ENCODE data around the gene PRRT1. TPM values are rescaled to one million over a fixed set of nuclear protein-coding genes. Genes with fewer than 3 reads are reported as not detected.

Gene PRRT1
- total and polyA plus RNA-seq, 2 experiments from 2014 or later, result 1.2 to 2.1 TPM

GRCh38 chr6:32177788-32178546 is 26.2 kb upstream of the PRRT1 start, which contains the start of gene RNF5:
Gene RNF5 (plus strand): TSS chr6:32178405. CDS start chr6:32178512, 107 bp downstream.
- peak; percentile 100 for DNase-seq
- Histone ChIP-seq H3K27me3 (replicated peaks; ENCODE audit: insufficient read depth) (no peaks in the 10 kb centered on the region), H4K20me1 (ENCODE audit: insufficient read depth) (no peaks in the 10 kb centered on the region), H3K9me2 (ENCODE audit: insufficient read depth) (no peaks in the 10 kb centered on the region), H3K36me3 (ENCODE audit: low read depth) (no peaks in the 10 kb centered on the region), H3K9me3 (ENCODE audit: low read depth) (no peaks in the 10 kb centered on the region), H3K4me1 (ENCODE audit: insufficient read depth) (peaks cover 18% of the 10 kb centered on the region), H3F3A (ENCODE audit: insufficient read depth) (peaks cover 13% of the 10 kb centered on the region), H3K27ac (peak within 1 kb of the TSS; percentile 92), H3K79me2 (ENCODE audit: insufficient read depth) (peaks cover 43% of the 10 kb centered on the region), H3K9ac (peak within 1 kb of the TSS; percentile 96), H3K4me3 (peak within 1 kb of the TSS; percentile 92), H3K4me2 (ENCODE audit: unreplicated experiment) (peak within 1 kb of the TSS; percentile 87), H2AFZ (peak within 1 kb of the TSS; percentile 83)
- in situ Hi-C loops (cut with MboI), result no loop called here
- 1% methylated on average over 31 to 33 of the region's 33 CpGs for WGBS, 2 experiments (ENCODE audit: low coverage in 1 of 2, low lambda C conversion rate in 2 of 2, missing lambda C conversion rate in 2 of 2)
- TF ChIP-seq EZH2phosphoT487 (IDR thresholded peaks at IDR 0.05; ENCODE audit: insufficient read depth, low read depth) (no peak), EZH2 (IDR thresholded peaks at IDR 0.05; ENCODE audit: insufficient read depth, poor library complexity, severe bottlenecking) (no peak)

DNA sequence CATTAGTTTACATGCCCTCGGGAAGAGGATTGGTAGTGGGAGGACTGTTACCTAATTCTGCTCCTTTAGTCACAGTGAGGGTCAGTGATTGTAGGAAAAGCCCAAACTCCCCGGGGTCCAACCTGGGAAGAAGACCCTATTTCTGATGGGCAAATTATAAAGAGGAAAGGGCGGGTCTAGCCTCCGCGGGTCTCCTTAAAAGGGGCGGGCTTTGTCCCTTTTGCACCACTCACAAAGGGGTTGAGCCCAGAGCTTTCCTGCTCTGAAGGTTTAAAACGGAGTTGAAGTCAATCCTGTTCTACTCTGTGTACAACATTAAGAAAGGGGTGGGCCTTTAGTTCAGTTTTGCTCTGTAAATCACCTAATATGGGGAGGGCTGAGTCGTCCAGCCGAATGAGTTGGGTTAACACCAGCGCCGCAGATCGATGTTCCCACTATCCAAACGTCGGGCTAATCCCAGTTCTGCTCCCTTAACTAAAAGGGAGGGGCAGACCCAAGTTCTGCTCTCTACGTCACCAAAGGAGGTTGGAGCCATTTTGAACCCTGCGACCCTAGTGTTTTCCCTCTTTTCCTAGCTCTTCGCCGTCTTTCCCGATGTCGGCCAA is 25.5 kb upstream of the PRRT1 start:
- Histone ChIP-seq H3K4me2 (ENCODE audit: unreplicated experiment) (peak overlapping the region; percentile 73), H3K4me1 (ENCODE audit: insufficient read depth) (peaks cover 18% of the 10 kb centered on the region), H3K9me3 (ENCODE audit: low read depth) (no peaks in the 10 kb centered on the region), H3K27ac (peak overlapping the region; percentile 92), H3K9me2 (ENCODE audit: insufficient read depth) (no peaks in the 10 kb centered on the region), H3K4me3 (peak overlapping the region; percentile 92), H2AFZ (peak overlapping the region; percentile 83), H3K27me3 (replicated peaks; ENCODE audit: insufficient read depth) (no peaks in the 10 kb centered on the region), H3F3A (ENCODE audit: insufficient read depth) (peaks cover 13% of the 10 kb centered on the region), H3K9ac (peak overlapping the region; percentile 96), H3K79me2 (ENCODE audit: insufficient read depth) (peaks cover 50% of the 10 kb centered on the region), H3K36me3 (ENCODE audit: low read depth) (no peaks in the 10 kb centered on the region), H4K20me1 (ENCODE audit: insufficient read depth) (no peaks in the 10 kb centered on the region)
- 3% methylated on average over 20 of the region's 20 CpGs for WGBS, 2 experiments (ENCODE audit: low coverage in 1 of 2, low lambda C conversion rate in 2 of 2, missing lambda C conversion rate in 2 of 2)
- in situ Hi-C loops (cut with MboI), result no loop called here
- no peak for DNase-seq
- TF ChIP-seq EZH2phosphoT487 (IDR thresholded peaks at IDR 0.05; ENCODE audit: insufficient read depth, low read depth) (no peak), EZH2 (IDR thresholded peaks at IDR 0.05; ENCODE audit: insufficient read depth, poor library complexity, severe bottlenecking) (no peak)

GRCh38 chr6:32176476-32177182 is 24.9 kb upstream of the PRRT1 start:
- in situ Hi-C loops (cut with MboI), result no loop called here
- Histone ChIP-seq H3F3A (ENCODE audit: insufficient read depth) (peaks cover 13% of the 10 kb centered on the region), H3K4me1 (ENCODE audit: insufficient read depth) (peaks cover 18% of the 10 kb centered on the region), H3K27me3 (replicated peaks; ENCODE audit: insufficient read depth) (no peaks in the 10 kb centered on the region), H3K9ac (peak overlapping the region; percentile 96), H4K20me1 (ENCODE audit: insufficient read depth) (no peaks in the 10 kb centered on the region), H3K9me3 (ENCODE audit: low read depth) (no peaks in the 10 kb centered on the region), H3K36me3 (ENCODE audit: low read depth) (no peaks in the 10 kb centered on the region), H3K27ac (peak overlapping the region; percentile 92), H3K79me2 (ENCODE audit: insufficient read depth) (peaks cover 56% of the 10 kb centered on the region), H3K4me3 (peak overlapping the region; percentile 92), H3K4me2 (ENCODE audit: unreplicated experiment) (peak overlapping the region; percentile 73), H3K9me2 (ENCODE audit: insufficient read depth) (no peaks in the 10 kb centered on the region), H2AFZ (peak overlapping the region; percentile 83)
- WGBS, 2 experiments (ENCODE audit: low coverage in 1 of 2, low lambda C conversion rate in 2 of 2, missing lambda C conversion rate in 2 of 2), result 12 to 25% methylated on average over 5 of the region's 5 CpGs
- DNase-seq, result peak; percentile 66
- no peak for TF ChIP-seq EZH2 (IDR thresholded peaks at IDR 0.05; ENCODE audit: insufficient read depth, poor library complexity, severe bottlenecking)

GRCh38 chr6:32175711-32176475 is 24.2 kb upstream of the PRRT1 start, which contains the start of gene AGPAT1:
Gene AGPAT1 (minus strand): TSS chr6:32176084. CDS start chr6:32171496, 4,588 bp downstream.
- H3F3A ChIP-seq (ENCODE audit: insufficient read depth), result peaks cover 13% of the 10 kb centered on the region
- no peaks in the 10 kb centered on the region for H3K9me2 ChIP-seq (ENCODE audit: insufficient read depth)
- in situ Hi-C loops (cut with MboI), result no loop called here
- peak within 1 kb of the TSS; percentile 75 for H3K4me2 ChIP-seq (ENCODE audit: unreplicated experiment)
- no peaks in the 10 kb centered on the region for H3K9me3 ChIP-seq (ENCODE audit: low read depth)
- H3K79me2 ChIP-seq (ENCODE audit: insufficient read depth), result peaks cover 62% of the 10 kb centered on the region
- H4K20me1 ChIP-seq (ENCODE audit: insufficient read depth), result no peaks in the 10 kb centered on the region
- peak; percentile 95 for DNase-seq
- no peaks in the 10 kb centered on the region for H3K27me3 ChIP-seq (replicated peaks; ENCODE audit: insufficient read depth)
- WGBS, 2 experiments (ENCODE audit: low coverage in 1 of 2, low lambda C conversion rate in 2 of 2, missing lambda C conversion rate in 2 of 2), result 1 to 2% methylated on average over 12 to 27 of the region's 27 CpGs
- peak within 1 kb of the TSS; percentile 96 for H3K9ac ChIP-seq
- peaks cover 18% of the 10 kb centered on the region for H3K4me1 ChIP-seq (ENCODE audit: insufficient read depth)
- TF ChIP-seq EZH2 (IDR thresholded peaks at IDR 0.05; ENCODE audit: insufficient read depth, poor library complexity, severe bottlenecking) (no peak), EZH2phosphoT487 (IDR thresholded peaks at IDR 0.05; ENCODE audit: insufficient read depth, low read depth) (no peak)
- peak within 1 kb of the TSS; percentile 83 for H2AFZ ChIP-seq
- peak within 1 kb of the TSS; percentile 92 for H3K4me3 ChIP-seq
- H3K36me3 ChIP-seq (ENCODE audit: low read depth), result no peaks in the 10 kb centered on the region
- peak within 1 kb of the TSS; percentile 92 for H3K27ac ChIP-seq
